H9 (cell line): Measurements from ENCODE around the gene SLC35A1. TPM values are rescaled to one million over a fixed set of nuclear protein-coding genes. Genes with fewer than 3 reads are reported as not detected.

Source experiments
- DNase-seq: peaks from one replicate; pipeline ENCODE4 v3.0.0-alpha.2; 2017
- H2AFZ ChIP-seq: one replicate; pipeline ENCODE4 v1.6.1; 2013; ENCODE audit warnings: mild to moderate bottlenecking, low read length, control low read depth, moderate library complexity
- H2AK5ac ChIP-seq: 2 replicates; pipeline ENCODE4 v1.6.1; 2013; ENCODE audit warnings: low read length, control low read depth, mixed read lengths; ENCODE audit not compliant: insufficient read length
- H2BK120ac ChIP-seq: one replicate; pipeline ENCODE4 v1.6.1; 2013; ENCODE audit warnings: low read depth, mild to moderate bottlenecking, low read length, control low read depth, inconsistent platforms; ENCODE audit not compliant: poor library complexity, severe bottlenecking
- H2BK12ac ChIP-seq: 2 replicates; pipeline ENCODE4 v1.6.1; 2013; ENCODE audit warnings: low read length, control low read depth, mixed read lengths, low read depth; ENCODE audit not compliant: insufficient read length
- H2BK15ac ChIP-seq: 2 replicates; pipeline ENCODE4 v1.6.1; 2013; ENCODE audit warnings: low read depth, low read length, control low read depth
- H2BK20ac ChIP-seq: one replicate; pipeline ENCODE4 v1.6.1; 2013; ENCODE audit warnings: low read depth, mild to moderate bottlenecking, low read length, control low read depth, inconsistent platforms; ENCODE audit not compliant: poor library complexity, severe bottlenecking
- H2BK5ac ChIP-seq: 2 replicates; pipeline ENCODE4 v1.6.1; 2013; ENCODE audit warnings: low read length, control low read depth, mixed read lengths; ENCODE audit not compliant: insufficient read length
- H3K14ac ChIP-seq: 2 replicates; pipeline ENCODE4 v1.6.1; 2013; ENCODE audit warnings: low read length, control low read depth; ENCODE audit not compliant: insufficient read depth
- H3K18ac ChIP-seq: 2 replicates; pipeline ENCODE4 v1.6.1; 2013; ENCODE audit warnings: low read depth, mild to moderate bottlenecking, mixed read lengths, low read length, control low read depth; ENCODE audit not compliant: insufficient read length
- H3K23ac ChIP-seq: 2 replicates; pipeline ENCODE4 v1.6.1; 2013; ENCODE audit warnings: low read length, control low read depth, mixed read lengths, low read depth; ENCODE audit not compliant: insufficient read length
- H3K23me2 ChIP-seq: 2 replicates; pipeline ENCODE4 v1.6.1; 2013; ENCODE audit warnings: low read depth, mild to moderate bottlenecking, mixed read lengths, low read length, control low read depth; ENCODE audit not compliant: insufficient read length, poor library complexity, severe bottlenecking
- H3K27ac ChIP-seq: 2 replicates; pipeline ENCODE4 v1.5.1; 2013; ENCODE audit warnings: low read length, control low read depth, mixed read lengths, low read depth; ENCODE audit not compliant: insufficient read length
- H3K27me3 ChIP-seq: 2 replicates; pipeline ENCODE4 v1.6.1; 2013; ENCODE audit warnings: low read length, control low read depth, inconsistent platforms; ENCODE audit not compliant: insufficient read depth
- H3K4ac ChIP-seq: 2 replicates; pipeline ENCODE4 v1.6.1; 2013; ENCODE audit warnings: low read depth, mild to moderate bottlenecking, control low read depth, inconsistent platforms, low read length, moderate library complexity
- H3K4me1 ChIP-seq: 2 replicates; pipeline ENCODE4 v1.6.1; 2013; ENCODE audit warnings: low read length, control low read depth, inconsistent platforms; ENCODE audit not compliant: insufficient read depth
- H3K4me2 ChIP-seq: 2 replicates; pipeline ENCODE4 v1.6.1; 2013; ENCODE audit warnings: low read length, control low read depth, mixed read lengths; ENCODE audit not compliant: insufficient read length, insufficient read depth
- H3K56ac ChIP-seq: 2 replicates; pipeline ENCODE4 v1.6.1; 2013; ENCODE audit warnings: low read depth, mild to moderate bottlenecking, mixed read lengths, low read length, control low read depth; ENCODE audit not compliant: insufficient read length
- H3K79me1 ChIP-seq: 2 replicates; pipeline ENCODE4 v1.6.1; 2013; ENCODE audit warnings: low read depth, mild to moderate bottlenecking, moderate library complexity, low read length, control low read depth, inconsistent platforms; ENCODE audit not compliant: insufficient read depth, poor library complexity, severe bottlenecking
- H3K79me2 ChIP-seq: 2 replicates; pipeline ENCODE4 v1.6.1; 2013; ENCODE audit warnings: low read length, control low read depth, inconsistent platforms; ENCODE audit not compliant: insufficient read depth
- H3K9ac ChIP-seq: 2 replicates; pipeline ENCODE4 v1.6.1; 2013; ENCODE audit warnings: low read length, control low read depth, mixed read lengths; ENCODE audit not compliant: insufficient read length; ENCODE audit errors: extremely low read depth
- H3K9me3 ChIP-seq: one replicate; pipeline ENCODE4 v1.6.1; 2013; ENCODE audit warnings: low read depth, low read length, inconsistent platforms; ENCODE audit not compliant: control insufficient read depth
- H3T11ph ChIP-seq: one replicate; pipeline ENCODE4 v1.6.1; 2013; ENCODE audit warnings: mild to moderate bottlenecking, low read length, control low read depth, inconsistent platforms
- H4K20me1 ChIP-seq: one replicate; pipeline ENCODE4 v1.6.1; 2013; ENCODE audit not compliant: control insufficient read depth, insufficient read length, insufficient read depth
- H4K5ac ChIP-seq: 2 replicates; pipeline ENCODE4 v1.6.1; 2013; ENCODE audit warnings: low read depth, mild to moderate bottlenecking, mixed read lengths, low read length, control low read depth; ENCODE audit not compliant: insufficient read length
- H4K8ac ChIP-seq: replicated peaks from 2 replicates; pipeline ENCODE4 v1.6.1; 2013; ENCODE audit warnings: low read length, control low read depth, mixed read lengths, low read depth; ENCODE audit not compliant: insufficient read length
- H4K91ac ChIP-seq: 2 replicates; pipeline ENCODE4 v1.6.1; 2013; ENCODE audit warnings: low read depth, mild to moderate bottlenecking, moderate library complexity, mixed read lengths, low read length, control low read depth; ENCODE audit not compliant: insufficient read length
- H3K27ac Mint-ChIP-seq, 3 experiments: 2 replicates in 2 of 3; 3 replicates in 1 of 3; pipeline ENCODE4 v1.8.0; 2020 to 2021; ENCODE audit warnings: mixed read lengths in 3 of 3, mild to moderate bottlenecking in 1 of 3, moderate library complexity in 1 of 3
- H3K27me3 Mint-ChIP-seq: 2 replicates; pipeline ENCODE4 v1.8.0; 2021; ENCODE audit warnings: low read depth, mild to moderate bottlenecking, moderate library complexity, mixed read lengths
- H3K36me3 Mint-ChIP-seq, 3 experiments: 2 replicates in 2 of 3; 3 replicates in 1 of 3; pipeline ENCODE4 v1.8.0; 2020 to 2021; ENCODE audit warnings: low read depth in 3 of 3, mixed read lengths in 3 of 3; ENCODE audit not compliant: insufficient read depth in 1 of 3
- H3K4me1 Mint-ChIP-seq, 2 experiments: 2 replicates each; pipeline ENCODE4 v1.8.0; 2020; ENCODE audit warnings: mixed read lengths in 2 of 2
- H3K4me3 Mint-ChIP-seq, 2 experiments: 2 replicates in 1 of 2; 3 replicates in 1 of 2; pipeline ENCODE4 v1.8.0; 2020 to 2021; ENCODE audit warnings: mild to moderate bottlenecking in 2 of 2, mixed read lengths in 2 of 2, moderate library complexity in 1 of 2
- H3K9me3 Mint-ChIP-seq, 2 experiments: 2 replicates in 1 of 2; 3 replicates in 1 of 2; pipeline ENCODE4 v1.8.0; 2020; ENCODE audit warnings: mild to moderate bottlenecking in 2 of 2, mixed read lengths in 2 of 2, moderate library complexity in 1 of 2
- WGBS: extraction: QIAGEN DNeasy Blood & Tissue Kit; methylation state at CpG from one replicate; pipeline ENCODE4 v1.1.7; 2013; ENCODE audit warnings: missing lambda C conversion rate, low lambda C conversion rate, mixed read lengths; ENCODE audit not compliant: insufficient read length; ENCODE audit errors: extremely low coverage; 5-methylcytosine and 5-hydroxymethylcytosine counted together
- total RNA-seq: library from RNA; stranded (reverse); gene quantifications from 2 replicates; pipeline ENCODE4 v1.2.1, GENCODE V29; 2021
- TF ChIP-seq, protein P1 (sequence below): fragments of 200-600 bp; sonication (generic); conservative IDR thresholded peaks from 3 replicates; pipeline ENCODE4 v1.8.0; 2021; ENCODE audit warnings: antibody characterized with exemption, mild to moderate bottlenecking

The SLC35A1 gene
- total RNA-seq, 1 experiment from 2014 or later, result 6.1 TPM

DNA sequence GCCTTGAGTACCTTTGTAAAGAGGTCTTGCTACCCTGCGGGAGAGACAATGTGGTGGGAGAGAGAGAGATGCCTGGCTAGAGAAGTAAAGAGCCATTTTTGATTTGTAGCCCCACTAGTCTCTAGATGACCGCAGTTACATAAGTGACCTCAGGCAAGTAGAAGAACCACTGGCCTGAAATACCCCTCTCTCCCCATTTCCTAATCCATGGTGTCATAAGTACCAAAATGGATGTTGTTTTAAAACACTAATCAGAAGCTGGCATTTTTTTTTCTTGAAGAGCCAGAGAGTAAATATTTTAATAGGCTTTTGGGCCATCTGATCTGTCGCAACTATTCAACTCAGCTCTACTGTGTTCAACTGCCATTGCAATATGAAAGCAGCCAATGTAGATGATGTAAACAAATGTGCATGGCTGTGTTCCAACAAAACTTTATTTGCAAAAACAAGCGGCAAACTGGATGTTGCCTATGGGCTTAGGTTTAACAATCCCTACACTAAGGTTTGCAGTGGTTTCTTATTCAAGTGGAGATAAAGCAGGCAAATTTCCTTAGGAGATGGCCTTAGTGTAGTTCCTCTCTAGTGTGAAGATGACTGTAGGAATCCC lies 80.5 kb downstream of the SLC35A1 start:
- no peak overlapping the region for H4K8ac ChIP-seq
- no peak overlapping the region for H2BK120ac ChIP-seq
- TF ChIP-seq, protein P1, sequence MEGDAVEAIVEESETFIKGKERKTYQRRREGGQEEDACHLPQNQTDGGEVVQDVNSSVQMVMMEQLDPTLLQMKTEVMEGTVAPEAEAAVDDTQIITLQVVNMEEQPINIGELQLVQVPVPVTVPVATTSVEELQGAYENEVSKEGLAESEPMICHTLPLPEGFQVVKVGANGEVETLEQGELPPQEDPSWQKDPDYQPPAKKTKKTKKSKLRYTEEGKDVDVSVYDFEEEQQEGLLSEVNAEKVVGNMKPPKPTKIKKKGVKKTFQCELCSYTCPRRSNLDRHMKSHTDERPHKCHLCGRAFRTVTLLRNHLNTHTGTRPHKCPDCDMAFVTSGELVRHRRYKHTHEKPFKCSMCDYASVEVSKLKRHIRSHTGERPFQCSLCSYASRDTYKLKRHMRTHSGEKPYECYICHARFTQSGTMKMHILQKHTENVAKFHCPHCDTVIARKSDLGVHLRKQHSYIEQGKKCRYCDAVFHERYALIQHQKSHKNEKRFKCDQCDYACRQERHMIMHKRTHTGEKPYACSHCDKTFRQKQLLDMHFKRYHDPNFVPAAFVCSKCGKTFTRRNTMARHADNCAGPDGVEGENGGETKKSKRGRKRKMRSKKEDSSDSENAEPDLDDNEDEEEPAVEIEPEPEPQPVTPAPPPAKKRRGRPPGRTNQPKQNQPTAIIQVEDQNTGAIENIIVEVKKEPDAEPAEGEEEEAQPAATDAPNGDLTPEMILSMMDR, result no peak
- no peaks in the 10 kb centered on the region for H3K9me3 ChIP-seq
- H2AFZ ChIP-seq, result no peak overlapping the region
- Mint-ChIP-seq H3K27ac (peak overlapping the region in 1 of 3 experiments; percentile 28; a peak in 2 of 7 replicates), H3K9me3 (no peaks in the 10 kb centered on the region), H3K4me3 (no peak overlapping the region), H3K4me1 (no peaks in the 10 kb centered on the region), H3K36me3 (peaks cover 12 to 57% (median 40%) of the 10 kb centered on the region in 3 experiments; a peak in 6 of 7 replicates), H3K27me3 (no peaks in the 10 kb centered on the region)
- no peak overlapping the region for H3K18ac ChIP-seq
- H3K4ac ChIP-seq, result no peak overlapping the region
- peaks cover 2% of the 10 kb centered on the region for H3K79me1 ChIP-seq
- H3K4me2 ChIP-seq, result no peak overlapping the region
- H3K23me2 ChIP-seq, result no peaks in the 10 kb centered on the region
- no peaks in the 10 kb centered on the region for H3K4me1 ChIP-seq
- no peak overlapping the region for H3K27ac ChIP-seq
- H3K56ac ChIP-seq, result no peak overlapping the region
- no peak overlapping the region for H4K91ac ChIP-seq
- H3K9ac ChIP-seq, result no peak overlapping the region
- H3T11ph ChIP-seq, result no peak overlapping the region
- H2BK15ac ChIP-seq, result no peak overlapping the region
- H4K20me1 ChIP-seq, result no peaks in the 10 kb centered on the region
- no peaks in the 10 kb centered on the region for H3K27me3 ChIP-seq
- no peak overlapping the region for H4K5ac ChIP-seq
- no peak overlapping the region for H2AK5ac ChIP-seq
- H2BK20ac ChIP-seq, result no peak overlapping the region
- H3K23ac ChIP-seq, result no peak overlapping the region
- H2BK5ac ChIP-seq, result no peak overlapping the region
- DNase-seq, result no peak
- no peaks in the 10 kb centered on the region for H3K79me2 ChIP-seq
- H3K14ac ChIP-seq, result no peak overlapping the region
- no peak overlapping the region for H2BK12ac ChIP-seq
- no CpG with 5 or more reads among the region's 4 CpGs for WGBS
